H1 (cell line): ENCODE measurements around the gene TDRD6.

ENCODE experiments used
- EP300 ChIP-seq, 2 experiments: IDR thresholded peaks; 1 replicate in 1 of 2; 2 replicates in 1 of 2; pipeline ENCODE4 v1.6.1; 2011 to 2012; ENCODE audit warnings: low read depth in 2 of 2, low read length in 2 of 2, mild to moderate bottlenecking in 2 of 2, borderline replicate concordance in 1 of 2, inconsistent platforms in 1 of 2, moderate library complexity in 1 of 2
- EZH2 ChIP-seq: fragments of 200-600 bp; sonication (generic); IDR thresholded peaks from 2 replicates; pipeline ENCODE4 v1.7.1; 2012; ENCODE audit warnings: low read depth, mild to moderate bottlenecking, moderate library complexity, low read length, inconsistent platforms; ENCODE audit not compliant: severe bottlenecking
- GABPA ChIP-seq: IDR thresholded peaks from 2 replicates; pipeline ENCODE4 v1.6.1; 2011; ENCODE audit warnings: mild to moderate bottlenecking, low read length, moderate library complexity, borderline replicate concordance; ENCODE audit not compliant: insufficient read depth
- NRF1 ChIP-seq: IDR thresholded peaks from 2 replicates; pipeline ENCODE4 v1.6.1; 2011; ENCODE audit warnings: mild to moderate bottlenecking, low read depth, low read length, improper control_type of control experiment
- POLR2A ChIP-seq, 2 experiments: IDR thresholded peaks; 1 replicate in 1 of 2; 2 replicates in 1 of 2; pipeline ENCODE4 v1.6.1; 2011; ENCODE audit warnings: low read depth in 2 of 2, low read length in 2 of 2, mild to moderate bottlenecking in 2 of 2; ENCODE audit errors: control extremely low read depth in 1 of 2
- POLR2AphosphoS5 ChIP-seq: IDR thresholded peaks from 2 replicates; pipeline ENCODE4 v1.6.1; 2011; ENCODE audit warnings: low read depth, low read length
- SUZ12 ChIP-seq: fragments of 200-600 bp; sonication (generic); IDR thresholded peaks from 2 replicates; pipeline ENCODE4 v1.6.1; 2012; ENCODE audit warnings: mild to moderate bottlenecking, inconsistent platforms, low read length, moderate library complexity, mixed read lengths
- YY1 ChIP-seq: IDR thresholded peaks from 2 replicates; pipeline ENCODE4 v1.6.1; 2011; ENCODE audit warnings: low read depth, mild to moderate bottlenecking, low read length
- ZNF274 ChIP-seq: IDR thresholded peaks from 2 replicates; pipeline ENCODE4 v1.7.0; 2012; ENCODE audit warnings: low read length, borderline replicate concordance; ENCODE audit errors: extremely low read depth
- TF ChIP-seq, protein P1 (sequence below), 3 experiments: IDR thresholded peaks; 1 replicate in 2 of 3; 2 replicates in 1 of 3; pipeline versions ENCODE4 v1.5.1 to v1.6.1; 2011; ENCODE audit warnings: low read length in 3 of 3, mild to moderate bottlenecking in 3 of 3, inconsistent platforms in 2 of 3, low read depth in 1 of 3, moderate library complexity in 1 of 3; ENCODE audit not compliant: insufficient read depth in 1 of 3; ENCODE audit errors: control extremely low read depth in 1 of 3
- TF ChIP-seq, protein P2 (sequence below): IDR thresholded peaks from 2 replicates; pipeline ENCODE4 v1.6.1; 2012; ENCODE audit warnings: inconsistent platforms

DNA sequence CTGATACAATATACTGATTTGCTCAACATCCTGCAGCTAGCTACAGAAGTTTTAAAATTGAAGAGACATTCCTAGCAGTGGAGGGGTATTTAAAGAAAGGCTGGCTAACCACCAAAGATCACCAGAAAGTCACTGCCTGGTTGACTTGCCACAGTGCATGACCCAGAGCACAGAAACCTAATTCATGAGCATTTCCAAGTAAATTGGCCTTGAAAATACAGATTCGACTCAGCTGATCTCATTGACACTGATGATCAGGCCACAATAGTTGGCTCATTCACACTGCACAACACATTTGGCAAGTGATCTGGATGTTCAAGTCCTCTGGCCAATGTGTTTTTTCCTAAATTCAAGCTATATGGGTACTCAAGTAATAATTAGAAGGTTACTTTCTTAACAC, 13.3 kb upstream of the TDRD6 start:
- TF ChIP-seq NRF1 (no peak), POLR2A (IDR thresholded peaks at IDR 0.05; ENCODE audit: control extremely low read depth in 1 of 2, low read depth in 2 of 2, low read length in 2 of 2) (no peak), EZH2 (no peak), SUZ12 (no peak), EP300 (IDR thresholded peaks at IDR 0.05; ENCODE audit: borderline replicate concordance in 1 of 2, low read depth in 2 of 2, low read length in 2 of 2) (no peak), GABPA (no peak), POLR2AphosphoS5 (no peak), YY1 (no peak), ZNF274 (no peak)
- TF ChIP-seq, protein P1, sequence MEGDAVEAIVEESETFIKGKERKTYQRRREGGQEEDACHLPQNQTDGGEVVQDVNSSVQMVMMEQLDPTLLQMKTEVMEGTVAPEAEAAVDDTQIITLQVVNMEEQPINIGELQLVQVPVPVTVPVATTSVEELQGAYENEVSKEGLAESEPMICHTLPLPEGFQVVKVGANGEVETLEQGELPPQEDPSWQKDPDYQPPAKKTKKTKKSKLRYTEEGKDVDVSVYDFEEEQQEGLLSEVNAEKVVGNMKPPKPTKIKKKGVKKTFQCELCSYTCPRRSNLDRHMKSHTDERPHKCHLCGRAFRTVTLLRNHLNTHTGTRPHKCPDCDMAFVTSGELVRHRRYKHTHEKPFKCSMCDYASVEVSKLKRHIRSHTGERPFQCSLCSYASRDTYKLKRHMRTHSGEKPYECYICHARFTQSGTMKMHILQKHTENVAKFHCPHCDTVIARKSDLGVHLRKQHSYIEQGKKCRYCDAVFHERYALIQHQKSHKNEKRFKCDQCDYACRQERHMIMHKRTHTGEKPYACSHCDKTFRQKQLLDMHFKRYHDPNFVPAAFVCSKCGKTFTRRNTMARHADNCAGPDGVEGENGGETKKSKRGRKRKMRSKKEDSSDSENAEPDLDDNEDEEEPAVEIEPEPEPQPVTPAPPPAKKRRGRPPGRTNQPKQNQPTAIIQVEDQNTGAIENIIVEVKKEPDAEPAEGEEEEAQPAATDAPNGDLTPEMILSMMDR (IDR thresholded peaks at IDR 0.05; ENCODE audit: control extremely low read depth in 1 of 3, insufficient read depth in 1 of 3, low read depth in 1 of 3, low read length in 3 of 3) = no peak
- TF ChIP-seq, protein P2, sequence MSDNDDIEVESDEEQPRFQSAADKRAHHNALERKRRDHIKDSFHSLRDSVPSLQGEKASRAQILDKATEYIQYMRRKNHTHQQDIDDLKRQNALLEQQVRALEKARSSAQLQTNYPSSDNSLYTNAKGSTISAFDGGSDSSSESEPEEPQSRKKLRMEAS = no peak
